ENCODE measurements around the gene LRMDA.

DNA sequence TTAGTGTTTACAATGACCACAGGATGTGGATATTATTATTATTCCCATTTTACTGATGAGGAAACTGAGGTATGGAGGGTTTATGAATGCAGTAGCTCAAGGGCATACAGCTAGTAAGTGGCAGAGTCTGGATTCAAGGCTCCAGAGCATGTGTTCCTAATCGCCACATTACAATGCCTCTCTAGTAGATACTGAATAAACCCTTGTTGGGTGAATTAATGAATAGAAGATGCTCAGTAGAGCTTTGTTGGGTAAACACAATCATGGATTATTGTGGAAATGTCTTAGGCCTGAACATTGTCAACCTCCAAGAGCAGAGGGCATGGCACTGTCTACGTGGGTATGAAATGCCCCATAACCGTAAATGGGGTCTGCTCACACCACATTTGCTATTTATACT is 545.3 kb downstream of the LRMDA start:
- TF ChIP-seq, protein P1, sequence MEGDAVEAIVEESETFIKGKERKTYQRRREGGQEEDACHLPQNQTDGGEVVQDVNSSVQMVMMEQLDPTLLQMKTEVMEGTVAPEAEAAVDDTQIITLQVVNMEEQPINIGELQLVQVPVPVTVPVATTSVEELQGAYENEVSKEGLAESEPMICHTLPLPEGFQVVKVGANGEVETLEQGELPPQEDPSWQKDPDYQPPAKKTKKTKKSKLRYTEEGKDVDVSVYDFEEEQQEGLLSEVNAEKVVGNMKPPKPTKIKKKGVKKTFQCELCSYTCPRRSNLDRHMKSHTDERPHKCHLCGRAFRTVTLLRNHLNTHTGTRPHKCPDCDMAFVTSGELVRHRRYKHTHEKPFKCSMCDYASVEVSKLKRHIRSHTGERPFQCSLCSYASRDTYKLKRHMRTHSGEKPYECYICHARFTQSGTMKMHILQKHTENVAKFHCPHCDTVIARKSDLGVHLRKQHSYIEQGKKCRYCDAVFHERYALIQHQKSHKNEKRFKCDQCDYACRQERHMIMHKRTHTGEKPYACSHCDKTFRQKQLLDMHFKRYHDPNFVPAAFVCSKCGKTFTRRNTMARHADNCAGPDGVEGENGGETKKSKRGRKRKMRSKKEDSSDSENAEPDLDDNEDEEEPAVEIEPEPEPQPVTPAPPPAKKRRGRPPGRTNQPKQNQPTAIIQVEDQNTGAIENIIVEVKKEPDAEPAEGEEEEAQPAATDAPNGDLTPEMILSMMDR (IDR thresholded peaks at IDR 0.05), result no peak
- TF ChIP-seq POLR2A (IDR thresholded peaks at IDR 0.05), result no peak
